Esophagus (tissue), 2 donors: ENCODE results near the gene LRRC46. TPM values are rescaled to one million over a fixed set of nuclear protein-coding genes. Genes with fewer than 3 reads are reported as not detected.

ENCODE experiments used
- H3K27ac ChIP-seq, 2 donors: one replicate each; pipeline ENCODE4 v1.5.1; 2013; ENCODE audit warnings: low read depth in 2 of 2, mild to moderate bottlenecking in 2 of 2, inconsistent platforms in 1 of 2, low read length in 1 of 2, moderate library complexity in 1 of 2
- H3K27me3 ChIP-seq, 2 donors: one replicate each; pipeline ENCODE4 v1.6.1; 2013; ENCODE audit warnings: low read length in 2 of 2, control low read depth in 1 of 2, mild to moderate bottlenecking in 1 of 2; ENCODE audit not compliant: insufficient read depth in 2 of 2, control insufficient read depth in 1 of 2
- H3K36me3 ChIP-seq, 2 donors: one replicate each; pipeline ENCODE4 v1.6.1; 2013; ENCODE audit warnings: low read length in 1 of 2; ENCODE audit not compliant: control insufficient read depth in 2 of 2, insufficient read depth in 2 of 2
- H3K4me1 ChIP-seq, 2 donors: one replicate each; pipeline ENCODE4 v1.6.1; 2013; ENCODE audit warnings: low read length in 1 of 2; ENCODE audit not compliant: control insufficient read depth in 2 of 2, insufficient read depth in 2 of 2
- H3K4me3 ChIP-seq, 2 donors: one replicate each; pipeline ENCODE4 v1.5.1; 2013; ENCODE audit warnings: low read length in 2 of 2, mild to moderate bottlenecking in 2 of 2, low read depth in 1 of 2, moderate library complexity in 1 of 2
- H3K9me3 ChIP-seq, 2 donors: one replicate each; pipeline ENCODE4 v1.6.1; 2013; ENCODE audit warnings: mild to moderate bottlenecking in 2 of 2, low read depth in 1 of 2, low read length in 1 of 2, moderate library complexity in 1 of 2; ENCODE audit not compliant: control insufficient read depth in 2 of 2, insufficient read depth in 1 of 2
- WGBS, 2 donors: extraction: QIAGEN DNeasy Blood & Tissue Kit; methylation state at CpG; one replicate each; pipeline ENCODE4 v1.1.7; 2013; 5-methylcytosine and 5-hydroxymethylcytosine counted together
- polyA plus RNA-seq, 2 donors: library from polyadenylated mRNA; stranded (reverse); fragments of 200-250 nt; gene quantifications; one replicate each; pipeline ENCODE4 v1.2.3, GENCODE V29; 2013
- donor health status: healthy with polysubstance abuse.
- donor health status: Bipolar disorder and iron deficiency.

The LRRC46 gene
- polyA plus RNA-seq, 2 donors = 0.25 to 0.53 TPM

DNA sequence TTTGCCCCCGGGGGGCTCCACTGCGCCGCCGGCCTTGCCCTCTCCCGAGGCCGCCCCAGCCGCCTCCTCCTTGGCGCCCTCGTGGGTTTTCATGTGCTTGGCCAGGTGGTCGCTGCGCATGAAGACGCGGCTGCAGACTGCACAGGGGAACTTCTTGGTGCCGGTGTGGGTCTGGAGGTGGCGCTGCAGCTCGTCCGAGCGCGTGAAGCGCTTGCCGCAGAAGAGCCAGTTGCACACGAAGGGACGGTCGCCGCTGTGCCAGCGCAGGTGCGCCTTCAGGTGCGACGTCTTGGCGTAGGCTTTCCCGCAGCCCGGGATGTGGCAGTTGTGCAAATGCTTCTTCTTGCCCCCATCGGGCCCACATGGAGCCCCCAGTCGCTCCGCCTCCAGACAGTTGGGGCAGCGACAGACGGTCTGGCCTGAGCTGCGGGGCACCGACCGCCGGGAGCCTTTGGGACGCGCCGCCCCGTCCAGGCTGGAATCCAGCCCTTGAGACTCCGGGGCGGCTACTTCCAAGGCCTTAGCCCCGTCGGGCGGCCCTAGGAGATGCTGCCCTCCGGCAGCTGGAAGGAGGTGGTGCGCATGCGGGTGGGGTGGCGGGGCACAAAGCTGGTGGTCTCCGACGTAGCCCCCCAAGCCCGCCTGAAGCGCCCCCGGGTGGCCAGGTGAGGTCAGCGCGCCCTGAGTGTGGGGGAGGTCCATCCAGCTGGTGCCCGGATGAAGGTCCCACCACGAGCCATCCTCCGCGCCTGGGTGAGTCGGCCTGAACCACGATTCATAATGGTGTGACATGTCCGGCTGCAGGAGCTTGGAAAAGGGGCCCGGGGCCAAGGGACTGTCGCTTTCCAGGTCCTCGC, 16.1 kb downstream of the LRRC46 start:
- H3K27ac ChIP-seq = no peak overlapping the region
- H3K36me3 ChIP-seq = peaks cover 0 to 3% of the 10 kb centered on the region in 2 donors
- H3K9me3 ChIP-seq = no peaks in the 10 kb centered on the region
- 33 to 41% methylated on average over 70 to 71 of the region's 71 CpGs for WGBS, 2 donors
- H3K4me1 ChIP-seq = peaks cover 8 to 18% of the 10 kb centered on the region in 2 donors
- no peak overlapping the region for H3K4me3 ChIP-seq
- peaks cover 0 to 7% of the 10 kb centered on the region in 2 donors for H3K27me3 ChIP-seq

DNA sequence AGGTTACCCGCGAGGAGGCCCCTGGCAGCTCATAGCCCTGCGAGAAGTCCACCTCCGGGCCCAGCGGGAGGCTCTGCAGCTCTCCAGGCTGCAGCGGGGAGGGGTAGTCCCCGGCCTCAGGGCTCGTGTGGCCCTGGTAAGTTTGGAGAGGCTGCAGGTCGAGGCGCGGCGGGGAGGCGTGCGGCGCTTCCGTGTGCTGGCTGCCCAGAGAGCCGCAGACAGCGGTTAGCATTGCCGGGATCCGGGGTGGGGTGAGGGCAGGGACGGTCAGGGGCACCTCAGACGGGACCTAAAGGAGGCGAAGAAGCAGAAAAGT, 16.7 kb downstream of the LRRC46 start:
- peaks cover 8 to 18% of the 10 kb centered on the region in 2 donors for H3K4me1 ChIP-seq
- H3K36me3 ChIP-seq = peaks cover 0 to 3% of the 10 kb centered on the region in 2 donors
- H3K9me3 ChIP-seq = no peaks in the 10 kb centered on the region
- no peak overlapping the region for H3K27ac ChIP-seq
- no peak overlapping the region for H3K4me3 ChIP-seq
- 58 to 65% methylated on average over 23 of the region's 23 CpGs for WGBS, 2 donors
- peaks cover 0 to 8% of the 10 kb centered on the region in 2 donors for H3K27me3 ChIP-seq

DNA sequence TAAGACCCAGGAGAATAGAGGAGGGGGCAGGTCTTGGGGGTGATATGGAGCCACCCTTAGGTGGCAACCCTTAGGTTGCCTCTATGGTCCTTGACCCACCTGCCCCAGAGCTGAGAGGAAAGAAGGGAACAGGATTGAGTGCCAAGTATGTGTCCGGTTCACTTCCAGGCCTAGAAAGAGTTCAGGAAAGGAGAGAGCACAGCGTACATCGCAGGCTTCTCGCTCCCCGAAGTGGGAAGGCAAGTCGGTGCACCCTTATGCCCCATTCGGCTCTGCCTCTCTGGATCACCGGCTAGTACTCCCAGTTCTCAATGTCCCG, 18.9 kb downstream of the LRRC46 start:
- 21 to 26% methylated on average over 9 of the region's 9 CpGs for WGBS, 2 donors
- Histone ChIP-seq H3K27me3 (peaks cover 0 to 14% of the 10 kb centered on the region in 2 donors), H3K4me3 (peak overlapping the region; percentile 58 to 59), H3K27ac (peak overlapping the region; percentile 70 to 83), H3K4me1 (peaks cover 5 to 15% of the 10 kb centered on the region in 2 donors), H3K9me3 (no peaks in the 10 kb centered on the region), H3K36me3 (peaks cover 0 to 3% of the 10 kb centered on the region in 2 donors)

DNA sequence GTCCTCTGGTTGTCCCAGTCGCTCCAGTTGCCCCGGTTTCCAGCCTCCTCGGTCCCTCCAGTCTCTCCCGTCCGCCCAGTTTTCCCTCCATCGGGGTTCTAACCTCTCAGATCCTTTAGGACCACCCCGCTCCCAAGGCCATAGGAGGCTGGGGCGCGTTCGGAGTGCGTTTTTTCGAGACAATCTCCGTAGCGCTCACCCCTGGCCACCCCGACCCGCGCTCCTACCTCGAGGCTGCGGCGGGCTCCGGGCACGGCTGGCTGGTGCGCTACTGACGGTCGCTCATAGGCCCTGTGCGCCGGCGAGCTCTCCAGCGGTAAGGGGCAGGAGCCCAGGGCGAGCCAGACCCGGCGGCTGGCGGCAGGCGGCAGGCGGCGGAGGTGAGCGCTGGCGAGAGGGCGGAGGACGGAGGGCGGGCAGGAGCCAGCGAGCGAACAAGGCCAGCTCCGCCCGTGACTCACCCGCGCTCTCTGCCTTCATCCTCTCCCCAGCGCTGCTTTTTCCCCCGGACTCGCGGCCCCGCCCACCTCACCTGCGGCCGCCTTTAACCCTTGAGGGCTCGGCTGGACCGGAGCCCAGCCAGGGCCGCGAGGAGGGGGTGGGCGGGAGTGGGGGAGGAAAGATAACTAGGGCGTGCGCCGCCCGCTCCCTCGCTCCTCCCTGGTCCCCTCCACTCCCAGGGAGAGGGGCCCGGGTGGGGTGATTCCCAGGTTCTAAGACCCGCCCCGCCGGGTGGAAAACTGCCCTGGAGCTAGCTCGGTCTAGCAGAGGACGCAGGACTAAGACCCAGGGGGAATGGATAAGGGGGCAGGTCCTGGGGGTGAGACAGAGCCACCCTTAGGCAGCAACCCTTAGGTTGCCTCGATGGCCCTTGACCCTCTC, 19.5 kb downstream of the LRRC46 start, which contains the start of gene SP6:
SP6 (minus strand) TSS at position 472 of the 882 bp plus-strand sequence. CDS start 2,734 bp downstream, outside the sequence.
- H3K27me3 ChIP-seq = peaks cover 4 to 14% of the 10 kb centered on the region in 2 donors
- H3K9me3 ChIP-seq = no peaks in the 10 kb centered on the region
- H3K4me1 ChIP-seq = peaks cover 5 to 15% of the 10 kb centered on the region in 2 donors
- 4 to 7% methylated on average over 54 to 71 of the region's 71 CpGs for WGBS, 2 donors
- peak within 1 kb of the TSS; percentile 58 to 59 for H3K4me3 ChIP-seq
- peaks cover 0 to 3% of the 10 kb centered on the region in 2 donors for H3K36me3 ChIP-seq
- H3K27ac ChIP-seq = peak within 1 kb of the TSS; percentile 70 to 83

DNA sequence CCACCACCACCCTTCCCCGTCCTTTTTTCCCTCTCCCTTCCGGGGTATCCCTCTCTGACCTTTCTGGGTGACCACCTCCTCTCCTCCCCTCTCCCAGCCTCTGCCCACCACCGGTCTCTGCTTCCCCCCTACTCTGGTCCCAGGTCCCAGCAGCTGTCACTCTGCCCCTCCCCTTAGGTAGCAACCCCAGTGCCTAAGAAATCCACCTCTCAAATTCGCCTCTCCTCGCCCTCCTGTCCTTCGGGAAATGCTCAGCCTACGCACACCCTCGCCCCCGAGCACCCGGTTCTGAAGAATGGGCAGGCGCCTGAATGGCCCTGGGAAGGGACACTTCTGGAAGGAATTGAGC, 20.3 kb downstream of the LRRC46 start:
- H3K4me1 ChIP-seq = peaks cover 5 to 15% of the 10 kb centered on the region in 2 donors
- no peak overlapping the region for H3K27ac ChIP-seq
- H3K36me3 ChIP-seq = peaks cover 0 to 3% of the 10 kb centered on the region in 2 donors
- 24 to 27% methylated on average over 11 of the region's 11 CpGs for WGBS, 2 donors
- no peaks in the 10 kb centered on the region for H3K9me3 ChIP-seq
- peak overlapping the region in 1 of 2 donors; percentile 59 for H3K4me3 ChIP-seq
- H3K27me3 ChIP-seq = peaks cover 4 to 14% of the 10 kb centered on the region in 2 donors

DNA sequence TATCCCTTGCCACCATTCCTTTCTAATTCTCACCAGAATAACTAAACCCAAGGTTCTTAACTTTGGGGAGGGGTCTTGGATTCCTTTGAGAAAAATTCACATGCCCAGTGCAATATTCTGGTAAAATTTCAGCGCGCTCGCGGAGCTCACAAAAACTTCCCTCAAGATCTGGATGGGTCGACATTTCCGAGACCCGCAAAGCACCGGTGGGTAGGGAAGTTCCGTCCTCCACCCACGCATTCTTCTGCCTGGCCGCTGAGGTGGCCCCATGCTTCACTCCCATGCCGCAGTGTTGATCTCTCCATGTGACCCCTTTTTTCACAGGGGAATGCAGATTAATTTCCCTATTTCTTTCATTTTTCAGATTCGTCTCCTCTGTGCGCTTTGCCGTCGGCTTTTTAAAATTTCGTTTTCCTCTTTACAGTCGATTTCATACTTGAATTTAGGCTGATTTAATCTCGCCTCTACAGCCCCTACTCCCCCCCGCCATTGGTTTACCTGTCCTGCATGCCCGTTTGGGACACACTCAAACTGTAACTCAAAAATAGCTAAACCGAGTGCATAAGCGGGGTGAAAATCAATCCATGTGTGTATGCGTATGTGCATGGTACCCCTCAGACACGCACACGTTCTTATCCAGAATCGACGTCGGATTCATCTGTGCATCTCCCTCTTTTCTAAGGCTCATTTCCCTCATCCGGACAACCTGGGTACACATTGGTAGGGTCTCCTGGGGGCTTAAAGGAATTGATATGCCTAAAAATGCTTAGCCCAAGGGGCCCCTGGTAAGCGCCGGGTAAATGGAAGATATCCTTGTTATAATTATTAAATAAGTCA, 20.9 kb downstream of the LRRC46 start:
- no peaks in the 10 kb centered on the region for H3K9me3 ChIP-seq
- peaks cover 5 to 15% of the 10 kb centered on the region in 2 donors for H3K4me1 ChIP-seq
- peaks cover 4 to 14% of the 10 kb centered on the region in 2 donors for H3K27me3 ChIP-seq
- H3K36me3 ChIP-seq = peaks cover 0 to 3% of the 10 kb centered on the region in 2 donors
- no peak overlapping the region for H3K27ac ChIP-seq
- WGBS, 2 donors = 28 to 37% methylated on average over 32 of the region's 32 CpGs
- no peak overlapping the region for H3K4me3 ChIP-seq

DNA sequence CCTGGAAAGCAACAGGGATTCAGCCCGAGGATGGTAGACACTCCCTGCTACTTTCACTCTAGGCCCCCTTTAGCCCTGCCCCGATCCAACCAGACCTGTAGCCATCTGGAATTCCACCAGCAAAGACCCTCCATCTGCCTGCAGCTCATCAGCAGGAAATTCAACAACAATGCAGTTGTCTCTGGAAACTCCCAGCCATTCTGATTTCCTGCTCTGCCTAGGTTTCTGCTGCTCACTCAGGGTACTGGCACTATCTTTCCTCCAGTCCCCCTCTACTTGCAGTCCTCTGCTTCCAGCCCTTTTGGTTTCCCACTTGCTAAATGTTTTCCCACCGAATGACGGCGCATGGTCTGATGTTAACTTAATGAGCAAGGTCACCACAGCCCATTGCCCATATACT, 22.1 kb downstream of the LRRC46 start:
- Histone ChIP-seq H3K4me1 (peaks cover 4 to 8% of the 10 kb centered on the region in 2 donors), H3K9me3 (no peaks in the 10 kb centered on the region), H3K36me3 (no peaks in the 10 kb centered on the region), H3K27ac (no peak overlapping the region), H3K4me3 (no peak overlapping the region), H3K27me3 (peaks cover 4 to 11% of the 10 kb centered on the region in 2 donors)
- 44 to 52% methylated on average over 5 of the region's 5 CpGs for WGBS, 2 donors

DNA sequence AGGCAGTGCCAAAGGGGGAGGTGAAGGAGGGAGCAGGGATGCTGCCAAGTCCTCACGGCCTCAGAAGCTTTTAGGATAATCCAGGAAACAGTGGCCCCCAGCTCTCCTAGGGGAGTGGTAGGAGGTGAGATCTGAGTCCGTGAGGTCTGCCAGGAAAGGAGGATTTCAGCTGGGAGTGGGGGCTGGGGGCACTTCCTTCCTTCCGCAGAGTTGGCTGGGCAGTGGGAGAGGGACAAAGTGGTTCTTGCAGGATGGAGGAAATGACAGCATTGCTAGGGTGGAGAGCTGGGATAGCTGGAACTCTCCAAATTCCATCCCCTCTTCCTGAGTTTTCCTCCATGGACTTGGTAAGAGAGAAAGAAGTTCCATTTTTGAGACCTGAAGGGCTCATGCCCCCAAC, 24.3 kb downstream of the LRRC46 start:
- no peaks in the 10 kb centered on the region for H3K4me1 ChIP-seq
- no peak overlapping the region for H3K27ac ChIP-seq
- no peaks in the 10 kb centered on the region for H3K9me3 ChIP-seq
- no peaks in the 10 kb centered on the region for H3K36me3 ChIP-seq
- WGBS, 2 donors = 19 to 37% methylated on average over 3 of the region's 3 CpGs
- peaks cover 4 to 11% of the 10 kb centered on the region in 2 donors for H3K27me3 ChIP-seq
- no peak overlapping the region for H3K4me3 ChIP-seq

DNA sequence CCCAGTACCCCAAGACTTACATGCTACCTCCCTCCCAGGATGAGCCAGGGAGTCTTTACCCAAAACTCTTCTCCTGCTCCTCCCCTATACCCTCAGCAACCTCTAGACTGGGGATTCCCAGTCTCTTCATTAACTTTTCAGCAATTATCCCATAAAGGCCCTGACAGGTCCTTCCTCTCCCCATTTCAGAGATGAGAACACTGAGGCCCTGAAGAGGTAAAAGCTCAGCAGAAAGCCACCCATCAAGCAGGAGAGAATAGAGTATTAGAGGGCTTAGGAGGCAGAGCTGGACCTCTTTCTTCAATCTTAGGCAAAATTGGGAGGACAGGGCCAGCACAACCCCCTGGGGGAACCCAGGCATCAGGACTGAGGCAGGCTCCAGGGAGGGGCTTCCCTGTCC, 25.4 kb downstream of the LRRC46 start:
- H3K27me3 ChIP-seq = peaks cover 4 to 11% of the 10 kb centered on the region in 2 donors
- no peaks in the 10 kb centered on the region for H3K36me3 ChIP-seq
- H3K27ac ChIP-seq = no peak overlapping the region
- H3K4me3 ChIP-seq = no peak overlapping the region
- H3K9me3 ChIP-seq = no peaks in the 10 kb centered on the region
- no peaks in the 10 kb centered on the region for H3K4me1 ChIP-seq
